Lung (tissue), 12 donors: ENCODE measurements around the gene C1orf167. TPM values are rescaled to one million over a fixed set of nuclear protein-coding genes. Genes with fewer than 3 reads are reported as not detected.

Experiments used
- ATAC-seq: fragments of 200-7000 bp; cut with Tn5 transposase; one replicate; pipeline ENCODE4 v1.9.1; 2020; ENCODE audit warnings: moderate number of reproducible peaks; ENCODE audit not compliant: insufficient read depth, low FRiP score
- DNase-seq, 3 donors: peaks; one replicate each; pipeline ENCODE4 v3.0.0-alpha.2; 2013 to 2017
- H3K27ac ChIP-seq, 2 donors: one replicate each; pipeline ENCODE4 v1.5.1; 2013; ENCODE audit warnings: mild to moderate bottlenecking in 2 of 2, moderate library complexity in 2 of 2, control low read depth in 1 of 2, inconsistent platforms in 1 of 2, low read depth in 1 of 2, low read length in 1 of 2
- H3K27me3 ChIP-seq, 3 donors: one replicate each; pipeline ENCODE4 v1.5.1; 2013; ENCODE audit warnings: low read length in 2 of 3; ENCODE audit not compliant: control insufficient read depth in 3 of 3, insufficient read depth in 3 of 3
- H3K36me3 ChIP-seq, 4 donors: one replicate each; pipeline ENCODE4 v1.5.1; 2013; ENCODE audit warnings: low read length in 4 of 4, mild to moderate bottlenecking in 1 of 4, moderate library complexity in 1 of 4; ENCODE audit not compliant: control insufficient read depth in 4 of 4, insufficient read depth in 4 of 4
- H3K4me1 ChIP-seq, 5 donors: one replicate each; pipeline ENCODE4 v1.5.1; 2013; ENCODE audit warnings: low read length in 5 of 5, mild to moderate bottlenecking in 2 of 5, moderate library complexity in 1 of 5; ENCODE audit not compliant: control insufficient read depth in 5 of 5, insufficient read depth in 5 of 5
- H3K4me3 ChIP-seq: one replicate; pipeline ENCODE4 v1.5.1; 2013; ENCODE audit warnings: mild to moderate bottlenecking, control low read depth, moderate library complexity
- H3K9ac ChIP-seq, 2 donors: one replicate each; pipeline ENCODE4 v1.5.1; 2013; ENCODE audit warnings: low read length in 2 of 2, control low read depth in 1 of 2; ENCODE audit not compliant: insufficient read depth in 1 of 2
- H3K9me3 ChIP-seq, 4 donors: one replicate each; pipeline ENCODE4 v1.5.1; 2013; ENCODE audit warnings: low read length in 3 of 4, mild to moderate bottlenecking in 1 of 4, moderate library complexity in 1 of 4; ENCODE audit not compliant: control insufficient read depth in 4 of 4, insufficient read depth in 3 of 4
- WGBS, 2 donors: extraction: QIAGEN DNeasy Blood & Tissue Kit; methylation state at CpG; one replicate each; pipeline ENCODE4 v1.1.7; 2013; 5-methylcytosine and 5-hydroxymethylcytosine counted together
- polyA plus RNA-seq, 2 donors: library from polyadenylated mRNA; stranded (reverse); fragments of 200-250 nt; gene quantifications; one replicate each; pipeline ENCODE4 v1.2.1, GENCODE V29; 2013
- total RNA-seq, 2 donors: library from RNA; depleted of rRNA in 1 of 2; stranded (reverse); fragments of >200 nt in 1 of 2; gene quantifications; one replicate each; pipeline ENCODE4 v1.2.1, GENCODE V29; 2014 to 2021
- TF ChIP-seq, protein P1 (sequence below): IDR thresholded peaks from 2 replicates; pipeline ENCODE4 v1.5.1; 2012; ENCODE audit warnings: mild to moderate bottlenecking; ENCODE audit errors: control extremely low read depth, extremely low read depth
- donor health status: control.
- donor health status: control.
- donor health status: Bipolar disorder and iron deficiency.
- donor health status: healthy.
- donor health status: DM: yes; HTN: yes; CAD: no.

Gene C1orf167
- total and polyA plus RNA-seq, 4 donors = 0.91 to 11.3 (median 9.1) TPM

DNA sequence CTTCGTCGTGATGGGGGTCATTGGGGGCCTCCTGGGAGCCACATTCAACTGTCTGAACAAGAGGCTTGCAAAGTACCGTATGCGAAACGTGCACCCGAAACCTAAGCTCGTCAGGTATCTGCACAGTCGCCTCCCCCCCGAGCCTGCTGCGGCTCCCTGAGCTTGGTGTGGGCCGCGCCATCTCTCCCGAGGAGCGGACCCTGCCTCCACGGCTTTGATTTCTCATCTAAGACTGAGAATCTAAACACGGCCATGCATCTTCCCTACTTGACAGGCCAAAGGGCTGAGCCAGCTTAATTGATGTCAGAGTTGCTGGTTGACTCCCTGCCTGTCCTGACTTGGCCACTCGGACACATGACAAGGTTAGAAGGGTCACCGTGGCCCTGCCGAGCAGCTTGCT is 66.5 kb downstream of the C1orf167 start:
- TF ChIP-seq, protein P1, sequence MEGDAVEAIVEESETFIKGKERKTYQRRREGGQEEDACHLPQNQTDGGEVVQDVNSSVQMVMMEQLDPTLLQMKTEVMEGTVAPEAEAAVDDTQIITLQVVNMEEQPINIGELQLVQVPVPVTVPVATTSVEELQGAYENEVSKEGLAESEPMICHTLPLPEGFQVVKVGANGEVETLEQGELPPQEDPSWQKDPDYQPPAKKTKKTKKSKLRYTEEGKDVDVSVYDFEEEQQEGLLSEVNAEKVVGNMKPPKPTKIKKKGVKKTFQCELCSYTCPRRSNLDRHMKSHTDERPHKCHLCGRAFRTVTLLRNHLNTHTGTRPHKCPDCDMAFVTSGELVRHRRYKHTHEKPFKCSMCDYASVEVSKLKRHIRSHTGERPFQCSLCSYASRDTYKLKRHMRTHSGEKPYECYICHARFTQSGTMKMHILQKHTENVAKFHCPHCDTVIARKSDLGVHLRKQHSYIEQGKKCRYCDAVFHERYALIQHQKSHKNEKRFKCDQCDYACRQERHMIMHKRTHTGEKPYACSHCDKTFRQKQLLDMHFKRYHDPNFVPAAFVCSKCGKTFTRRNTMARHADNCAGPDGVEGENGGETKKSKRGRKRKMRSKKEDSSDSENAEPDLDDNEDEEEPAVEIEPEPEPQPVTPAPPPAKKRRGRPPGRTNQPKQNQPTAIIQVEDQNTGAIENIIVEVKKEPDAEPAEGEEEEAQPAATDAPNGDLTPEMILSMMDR = no peak
- no peak overlapping the region for H3K27ac ChIP-seq
- H3K9ac ChIP-seq = no peak overlapping the region
- H3K36me3 ChIP-seq = peaks cover 24 to 65% (median 41%) of the 10 kb centered on the region in 4 donors
- DNase-seq = no peak
- ATAC-seq = no peak
- H3K9me3 ChIP-seq = no peaks in the 10 kb centered on the region
- no peaks in the 10 kb centered on the region for H3K27me3 ChIP-seq
- no peaks in the 10 kb centered on the region for H3K4me1 ChIP-seq
- no peak overlapping the region for H3K4me3 ChIP-seq
- WGBS, 2 donors = 93 to 98% methylated on average over 19 of the region's 19 CpGs

DNA sequence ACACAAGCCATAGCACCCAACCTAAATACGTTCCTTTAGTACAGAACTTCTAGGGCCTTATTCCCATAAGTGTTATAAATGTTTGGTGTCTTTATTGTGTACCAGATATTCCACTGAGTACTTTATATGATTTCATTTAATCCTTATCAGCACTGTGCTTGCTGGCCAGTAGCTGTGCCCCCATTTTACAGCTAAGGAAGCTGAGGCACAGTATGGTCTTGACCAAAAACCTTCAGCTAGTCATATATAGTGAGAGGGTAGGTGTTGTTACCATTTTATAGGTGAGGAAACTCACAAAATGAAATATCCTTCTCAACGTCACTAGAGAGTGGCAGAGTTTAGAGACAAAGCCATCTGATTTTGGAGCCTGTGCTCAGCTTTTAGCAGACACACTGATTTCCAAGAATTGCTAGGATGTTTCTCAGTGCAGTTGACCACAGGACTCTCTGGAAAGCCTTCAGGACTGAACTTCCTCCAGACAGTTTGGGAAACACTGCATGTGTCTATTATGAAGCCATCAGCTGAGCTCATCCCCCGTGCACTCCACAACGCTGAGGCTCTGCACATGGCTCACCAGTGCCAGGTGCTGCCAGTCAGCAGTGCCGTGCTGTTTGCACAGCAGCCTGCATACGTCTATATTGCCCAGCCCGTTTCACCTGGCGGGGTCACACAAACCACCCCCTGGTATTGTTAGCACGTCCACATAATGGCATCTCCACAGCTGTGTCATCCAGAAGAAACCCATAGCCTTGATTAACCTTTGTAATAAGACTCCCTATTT is 70.1 kb downstream of the C1orf167 start:
- DNase-seq (no peak), ATAC-seq (no peak)
- Histone ChIP-seq H3K4me1 (no peaks in the 10 kb centered on the region), H3K9ac (no peak overlapping the region), H3K4me3 (no peak overlapping the region), H3K27me3 (no peaks in the 10 kb centered on the region), H3K9me3 (no peaks in the 10 kb centered on the region), H3K27ac (no peak overlapping the region), H3K36me3 (peaks cover 27 to 73% (median 49%) of the 10 kb centered on the region in 4 donors)
- 84 to 93% methylated on average over 9 of the region's 9 CpGs for WGBS, 2 donors
- TF ChIP-seq, protein P1 = no peak

DNA sequence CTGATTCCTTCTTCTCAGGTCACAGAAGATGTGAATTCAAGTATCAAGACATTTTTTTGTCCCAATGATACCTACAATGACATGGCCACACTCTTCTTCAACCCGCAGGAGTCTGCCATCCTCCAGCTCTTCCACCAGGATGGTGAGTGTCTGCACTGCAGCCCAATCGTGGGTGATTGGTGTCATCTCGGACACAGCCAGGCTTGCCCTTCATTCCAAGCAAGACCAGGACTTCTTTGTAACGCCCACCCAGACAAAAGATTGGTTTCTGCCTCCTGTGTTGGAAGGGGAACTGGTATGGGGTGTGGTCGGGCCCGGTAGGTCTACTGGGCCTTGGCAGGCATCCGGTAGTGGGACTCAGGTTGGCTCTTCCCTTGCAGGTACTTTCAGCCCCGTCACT is 71.5 kb downstream of the C1orf167 start:
- no peak for DNase-seq
- WGBS, 2 donors = 91 to 94% methylated on average over 8 of the region's 8 CpGs

More for the DNA sequence above, 71.5 kb downstream of the C1orf167 start:
- Histone ChIP-seq H3K9ac (no peak overlapping the region), H3K27me3 (no peaks in the 10 kb centered on the region), H3K27ac (no peak overlapping the region), H3K4me1 (no peaks in the 10 kb centered on the region), H3K36me3 (peaks cover 27 to 78% (median 43%) of the 10 kb centered on the region in 4 donors), H3K9me3 (no peaks in the 10 kb centered on the region), H3K4me3 (no peak overlapping the region)
- TF ChIP-seq, protein P1 = no peak
- no peak for ATAC-seq
